Fibroblast of peridontal ligament (primary cell): ENCODE data around the gene DUOX2.

ENCODE experiments used
- DNase-seq: peaks from one replicate; pipeline ENCODE4 v3.0.0-alpha.2; 2010; ENCODE audit errors: extremely low read depth

DUOX2 gene

DNA sequence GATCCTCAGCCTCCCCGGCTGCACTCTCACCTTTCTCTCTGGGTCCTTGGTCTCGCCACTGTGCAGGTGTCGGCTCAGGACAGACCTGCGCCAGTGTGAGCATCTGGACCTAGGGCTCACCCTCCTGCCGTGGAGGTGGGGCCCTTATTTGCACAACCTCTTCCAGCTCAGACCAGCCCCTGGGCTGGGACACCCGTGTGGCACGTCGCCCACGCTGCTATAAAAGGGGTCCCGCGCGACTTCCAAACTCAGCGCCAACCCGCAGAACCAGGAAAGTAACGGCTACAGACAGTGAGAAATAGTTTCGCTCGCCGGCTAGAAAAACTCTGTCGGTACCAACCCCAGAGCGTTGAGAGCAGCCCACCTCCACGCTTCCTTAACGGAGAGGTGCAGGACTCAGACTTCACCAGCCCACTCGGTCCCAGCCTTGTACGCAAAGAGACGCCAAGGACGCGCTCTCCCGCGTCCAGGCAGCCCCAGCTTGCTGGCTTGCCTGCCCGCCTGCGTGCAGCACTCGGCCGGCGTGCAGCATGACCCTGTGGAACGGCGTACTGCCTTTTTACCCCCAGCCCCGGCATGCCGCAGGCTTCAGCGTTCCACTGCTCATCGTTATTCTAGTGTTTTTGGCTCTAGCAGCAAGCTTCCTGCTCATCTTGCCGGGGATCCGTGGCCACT, at the start of gene DUOX2, which contains the start of gene DUOXA2:
TSS of gene DUOX2 (minus strand) at position 97 of the 675 bp plus-strand sequence. CDS start 761 bp downstream, outside the sequence.
TSS of gene DUOXA2 (plus strand) at position 251 of the 675 bp plus-strand sequence. CDS start at position 531, 280 bp downstream.
- DNase-seq, result no peak

DNA sequence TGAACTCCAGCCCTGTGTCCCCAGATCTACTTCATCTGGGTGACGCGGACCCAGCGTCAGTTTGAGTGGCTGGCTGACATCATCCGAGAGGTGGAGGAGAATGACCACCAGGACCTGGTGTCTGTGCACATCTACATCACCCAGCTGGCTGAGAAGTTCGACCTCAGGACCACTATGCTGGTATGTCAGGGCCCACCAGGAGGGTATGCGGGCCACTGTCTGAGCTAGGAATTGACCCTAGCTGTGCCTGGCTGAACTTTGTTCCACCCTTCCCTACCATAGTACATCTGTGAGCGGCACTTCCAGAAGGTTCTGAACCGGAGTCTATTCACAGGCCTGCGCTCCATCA, 49.5 kb upstream of the DUOX2 start:
- DNase-seq, result no peak

DNA sequence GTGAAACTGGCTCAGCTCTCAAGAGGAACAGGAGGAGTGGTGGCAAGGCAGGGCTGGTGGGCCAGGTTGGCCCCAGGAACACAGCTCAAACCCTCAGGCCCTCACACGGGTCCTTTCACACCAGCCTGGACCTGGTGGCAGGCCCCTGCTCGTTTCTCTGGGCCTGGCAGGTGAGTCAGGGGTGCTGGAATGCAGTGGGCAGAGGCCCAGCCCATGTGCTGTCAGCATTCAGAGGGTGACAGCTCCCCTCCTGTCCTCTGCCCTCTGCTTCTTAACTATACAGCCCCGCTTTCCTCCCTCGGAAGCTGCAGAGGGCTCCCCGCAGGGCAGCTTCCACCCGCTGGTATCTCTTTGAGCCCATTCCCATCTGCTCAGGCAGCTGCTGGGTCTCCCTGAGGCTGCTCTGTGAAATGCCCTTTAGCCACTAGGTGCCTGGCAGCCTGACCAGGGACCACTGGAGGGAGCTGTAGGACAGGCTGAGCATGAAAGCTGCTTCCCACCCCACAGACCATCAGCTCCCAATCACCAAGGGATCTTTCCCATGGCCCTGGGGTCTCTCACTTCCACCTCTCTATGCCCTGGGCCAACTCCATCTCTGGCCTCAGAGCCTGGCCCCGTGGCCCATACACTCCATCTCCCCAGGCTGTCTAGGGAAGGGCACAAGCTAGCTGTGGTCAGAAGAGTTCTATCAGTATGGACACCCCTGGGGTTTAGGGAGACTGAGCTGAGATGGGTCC, 49.0 kb upstream of the DUOX2 start:
- DNase-seq, result peak; percentile 79

DNA sequence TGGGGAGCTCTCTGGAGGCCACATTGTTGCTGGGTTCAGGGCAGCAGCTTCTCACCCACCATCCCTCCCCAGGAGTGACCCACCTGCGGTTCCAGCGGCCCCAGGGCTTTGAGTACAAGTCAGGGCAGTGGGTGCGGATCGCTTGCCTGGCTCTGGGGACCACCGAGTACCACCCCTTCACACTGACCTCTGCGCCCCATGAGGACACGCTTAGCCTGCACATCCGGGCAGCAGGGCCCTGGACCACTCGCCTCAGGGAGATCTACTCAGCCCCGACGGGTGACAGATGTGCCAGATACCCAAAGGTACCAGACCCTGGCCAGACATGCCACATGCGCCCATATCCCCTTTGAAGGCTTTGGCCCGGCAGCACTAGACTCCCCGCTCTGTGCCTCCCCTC, 47.7 kb upstream of the DUOX2 start:
- DNase-seq, result no peak

DNA sequence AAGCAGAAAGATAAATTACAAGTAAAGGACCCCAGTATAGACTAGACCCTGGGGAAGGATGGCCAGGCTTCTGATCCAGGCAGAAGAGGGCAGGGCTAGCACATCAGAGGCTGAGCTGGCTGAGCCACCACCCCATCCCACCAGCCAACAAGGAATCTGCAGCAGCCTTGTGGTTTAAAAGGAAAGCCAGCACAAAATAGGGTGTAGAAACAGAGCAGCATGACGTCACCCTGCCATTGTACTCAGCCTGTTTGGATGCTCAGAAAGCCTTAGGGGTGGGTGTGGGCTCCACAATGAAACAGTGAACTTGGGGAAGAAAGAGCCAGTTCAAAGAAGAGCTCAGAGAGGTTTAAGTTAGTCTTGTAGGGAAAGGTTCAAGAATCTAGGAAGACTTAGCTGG, 44.0 kb upstream of the DUOX2 start:
- DNase-seq, result peak; percentile 91

DNA sequence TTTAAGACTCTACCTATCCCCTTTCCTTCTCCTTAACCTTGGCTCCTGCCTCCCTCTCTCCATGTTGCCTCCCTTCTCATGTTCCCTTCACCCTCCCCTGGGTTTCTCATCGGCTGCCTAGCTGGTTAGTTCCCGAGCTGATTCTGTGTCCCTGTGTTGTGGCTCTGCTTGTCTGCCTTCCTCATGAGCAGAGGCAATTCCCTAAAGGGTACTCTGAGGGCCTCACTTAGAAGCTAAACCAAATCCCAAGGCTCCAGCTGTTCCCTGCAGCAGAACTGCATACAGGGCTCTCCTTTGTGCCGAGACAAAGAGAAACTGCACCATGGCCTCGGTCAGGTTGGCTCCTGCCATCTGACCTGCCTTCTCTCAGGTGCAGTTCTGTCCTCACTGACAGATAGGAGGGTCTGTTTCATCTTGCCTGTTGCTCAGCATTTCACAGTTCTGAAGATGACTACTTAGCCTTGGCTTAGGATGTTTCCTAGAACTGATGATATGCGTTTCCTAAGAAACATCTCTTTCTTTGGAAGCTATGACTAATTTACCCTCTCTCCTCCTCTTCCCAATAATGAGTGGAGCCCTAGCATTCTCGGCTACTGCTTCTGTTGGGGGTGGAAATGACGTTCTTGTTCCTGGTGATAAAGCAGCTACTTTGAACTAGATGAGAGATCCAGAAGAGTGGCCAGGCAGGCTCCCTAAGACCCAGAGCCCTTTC, 42.9 kb upstream of the DUOX2 start:
- peak; percentile 67 for DNase-seq

DNA sequence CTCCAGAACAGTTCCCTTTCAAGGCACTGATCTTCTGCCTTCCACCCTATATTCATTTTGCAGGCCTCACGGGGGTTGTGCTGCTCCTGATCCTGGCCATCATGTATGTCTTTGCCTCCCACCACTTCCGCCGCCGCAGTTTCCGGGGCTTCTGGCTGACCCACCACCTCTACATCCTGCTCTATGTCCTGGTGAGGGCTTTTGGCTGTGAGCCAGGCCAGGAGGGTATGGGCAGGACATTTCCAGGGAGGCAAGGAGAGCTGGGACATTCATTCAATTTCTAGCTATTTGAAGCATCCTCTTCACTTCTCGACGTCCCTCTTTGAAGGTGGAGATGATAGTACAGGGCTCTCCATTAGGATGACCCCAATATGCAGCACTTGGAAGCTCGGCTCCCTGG, 41.8 kb upstream of the DUOX2 start:
- no peak for DNase-seq

DNA sequence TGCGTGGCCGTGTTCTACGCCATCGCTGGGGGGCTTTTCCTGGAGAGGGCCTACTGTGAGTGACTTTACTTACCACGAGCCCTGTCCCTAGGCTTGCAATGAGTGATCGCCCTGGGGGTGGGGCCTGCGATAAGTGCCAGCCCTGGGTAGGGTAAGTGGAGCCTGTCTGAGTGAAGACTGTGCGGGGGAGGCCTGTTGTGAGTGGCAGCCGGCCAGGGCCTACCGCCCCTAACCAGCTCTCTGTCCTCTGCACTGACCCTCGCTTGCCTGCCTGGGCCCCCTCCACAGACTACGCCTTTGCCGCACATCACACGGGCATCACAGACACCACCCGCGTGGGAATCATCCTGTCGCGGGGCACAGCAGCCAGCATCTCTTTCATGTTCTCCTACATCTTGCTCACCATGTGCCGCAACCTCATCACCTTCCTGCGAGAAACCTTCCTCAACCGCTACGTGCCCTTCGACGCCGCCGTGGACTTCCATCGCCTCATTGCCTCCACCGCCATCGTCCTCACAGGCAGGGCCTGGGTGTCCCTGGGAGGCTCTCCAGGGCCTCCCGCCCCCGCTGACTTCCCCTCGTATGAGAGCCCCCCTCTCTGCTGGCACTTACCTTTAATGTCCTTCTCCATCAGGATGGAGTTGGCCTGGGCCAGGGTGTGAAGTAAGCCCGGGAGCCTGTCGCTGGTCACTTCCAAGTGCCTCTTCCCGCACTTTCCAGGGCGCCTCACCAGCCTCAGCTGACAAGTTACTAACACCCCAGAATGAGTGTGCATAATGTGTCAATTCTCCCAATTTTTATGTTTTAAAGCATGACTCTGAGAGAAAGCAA, 38.2 kb upstream of the DUOX2 start:
- DNase-seq, result no peak

DNA sequence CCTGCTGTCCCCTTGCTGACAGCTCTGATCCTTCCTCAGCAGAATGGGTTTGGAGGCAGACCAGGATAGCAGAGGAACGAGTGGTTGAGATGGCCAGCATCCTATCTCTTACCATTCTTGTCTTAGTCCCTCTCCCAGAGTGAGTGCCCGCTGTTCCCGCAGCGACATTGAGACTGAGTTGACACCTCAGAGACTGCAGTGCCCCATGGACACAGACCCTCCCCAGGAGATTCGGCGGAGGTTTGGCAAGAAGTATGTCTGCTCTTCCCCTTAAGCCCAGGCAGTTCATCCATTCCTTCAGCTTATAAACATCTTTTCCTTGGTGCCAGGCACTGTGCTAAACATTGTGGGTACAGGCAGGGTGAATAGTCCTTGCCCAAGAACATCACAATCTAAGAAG, 37.0 kb upstream of the DUOX2 start:
- no peak for DNase-seq

DNA sequence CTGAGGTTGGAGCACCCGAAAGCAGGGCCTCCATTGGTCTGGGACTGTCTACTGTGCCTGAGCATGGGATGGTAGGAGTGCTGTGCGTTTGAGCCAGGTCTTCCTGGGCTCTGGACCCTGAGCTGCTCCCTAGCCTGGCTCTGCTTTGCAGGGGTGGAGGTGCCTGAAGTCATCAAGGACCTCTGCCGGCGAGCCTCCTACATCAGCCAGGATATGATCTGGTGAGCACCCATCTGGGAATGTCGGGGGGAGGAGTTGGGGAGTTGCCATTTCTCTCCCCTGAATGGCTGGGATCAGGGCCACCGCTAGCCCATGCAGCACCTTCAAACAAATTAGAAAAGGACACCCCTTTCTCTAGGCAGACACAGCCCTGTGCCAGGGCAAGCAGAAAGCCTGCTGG, 36.5 kb upstream of the DUOX2 start:
- DNase-seq, result no peak

DNA sequence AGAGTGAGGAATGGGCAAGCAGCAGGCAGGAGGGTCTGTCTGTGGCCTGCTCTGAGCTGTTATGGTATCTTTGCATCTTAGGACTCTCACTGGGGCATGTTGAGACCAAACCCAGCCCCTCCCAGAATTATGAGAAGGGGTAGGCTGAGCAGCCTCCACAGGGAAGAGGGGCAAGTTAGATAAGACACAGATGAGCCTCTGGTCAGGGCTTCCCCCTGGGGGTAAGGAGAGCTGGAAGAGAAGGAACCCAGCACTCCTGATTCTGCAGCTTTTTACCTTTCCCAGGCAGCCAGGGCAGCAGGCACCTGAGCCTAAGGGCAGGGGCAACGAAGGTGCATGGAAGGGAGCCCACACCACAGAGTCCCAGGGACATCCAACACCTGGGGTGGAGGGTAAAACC, 35.1 kb upstream of the DUOX2 start:
- no peak for DNase-seq

DNA sequence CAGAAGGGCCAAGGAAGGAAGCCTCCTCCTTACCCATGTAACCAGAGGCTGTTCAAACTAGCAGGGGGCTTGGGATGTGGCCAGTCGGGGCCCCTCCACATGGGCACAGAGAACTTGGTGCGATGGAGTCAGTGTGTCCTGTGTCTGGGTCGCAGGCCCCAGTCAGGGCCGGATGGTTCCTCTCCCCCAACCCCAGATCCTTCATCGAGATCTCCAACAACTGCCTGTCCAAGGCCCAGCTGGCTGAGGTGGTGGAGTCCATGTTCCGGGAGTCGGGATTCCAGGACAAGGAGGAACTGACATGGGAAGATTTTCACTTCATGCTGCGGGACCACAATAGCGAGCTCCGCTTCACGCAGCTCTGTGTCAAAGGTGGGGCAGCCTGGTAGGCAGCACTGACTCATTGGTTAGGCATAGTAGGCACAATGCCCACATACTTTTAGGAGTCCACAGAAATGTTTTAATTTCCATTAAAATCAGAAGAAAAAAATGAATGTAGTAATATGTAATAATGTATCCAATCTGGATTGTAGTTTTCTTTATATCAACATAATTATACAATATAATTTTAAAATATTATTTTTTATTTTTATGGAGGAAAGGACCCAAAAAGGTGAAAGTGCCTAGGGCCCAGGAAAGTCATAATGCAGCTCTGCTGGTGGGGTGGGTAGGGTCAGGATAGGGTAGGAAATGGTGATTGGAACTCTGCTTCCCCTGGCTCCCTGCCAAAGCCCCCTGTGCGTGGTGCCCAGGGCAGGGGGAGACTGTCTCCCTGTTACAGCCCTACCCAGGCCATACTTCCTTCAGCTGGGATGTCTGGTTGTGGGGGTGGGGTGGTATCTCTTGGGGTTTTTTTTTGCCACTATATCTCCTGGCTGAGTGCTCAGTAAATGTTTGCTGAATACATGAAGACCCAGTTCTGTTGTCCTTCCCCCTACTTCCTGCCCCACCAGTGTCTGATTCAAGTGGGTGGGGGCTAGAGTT, 34.4 kb upstream of the DUOX2 start:
- DNase-seq, result no peak

DNA sequence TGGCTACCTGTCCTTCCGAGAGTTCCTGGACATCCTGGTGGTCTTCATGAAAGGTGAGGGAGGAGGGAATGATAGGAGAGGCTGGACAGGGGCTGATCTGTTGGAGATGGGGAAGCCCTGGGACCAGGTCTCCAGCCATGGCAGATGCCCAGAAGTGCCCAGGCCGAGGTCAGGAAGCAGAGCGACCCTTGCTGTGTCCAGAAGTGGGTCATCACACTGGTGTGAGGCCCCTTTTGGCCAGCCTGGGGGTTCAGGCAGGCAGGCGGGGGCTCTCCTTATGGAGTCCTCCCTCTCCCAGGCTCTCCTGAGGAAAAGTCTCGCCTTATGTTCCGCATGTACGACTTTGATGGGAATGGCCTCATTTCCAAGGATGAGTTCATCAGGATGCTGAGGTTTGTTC, 33.6 kb upstream of the DUOX2 start:
- no peak for DNase-seq

DNA sequence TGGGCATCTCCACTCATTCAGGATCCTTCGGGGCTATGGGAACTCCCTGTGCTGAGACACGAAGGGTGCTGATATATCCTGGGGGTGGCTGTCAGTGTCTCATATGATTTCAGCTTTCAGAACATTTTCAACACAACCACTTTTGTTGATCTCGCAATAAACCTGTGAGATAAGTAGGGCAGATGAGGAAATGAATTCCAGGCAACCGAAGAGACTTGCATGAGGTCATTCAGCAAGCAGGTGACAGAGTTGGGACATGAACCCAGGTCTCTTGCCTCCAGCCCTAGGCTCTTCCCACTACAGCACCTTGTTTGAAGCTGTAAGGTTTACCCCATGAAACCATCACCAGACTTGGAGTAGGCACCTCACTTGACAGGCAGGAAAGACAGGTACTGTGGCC, 32.4 kb upstream of the DUOX2 start:
- DNase-seq, result no peak

DNA sequence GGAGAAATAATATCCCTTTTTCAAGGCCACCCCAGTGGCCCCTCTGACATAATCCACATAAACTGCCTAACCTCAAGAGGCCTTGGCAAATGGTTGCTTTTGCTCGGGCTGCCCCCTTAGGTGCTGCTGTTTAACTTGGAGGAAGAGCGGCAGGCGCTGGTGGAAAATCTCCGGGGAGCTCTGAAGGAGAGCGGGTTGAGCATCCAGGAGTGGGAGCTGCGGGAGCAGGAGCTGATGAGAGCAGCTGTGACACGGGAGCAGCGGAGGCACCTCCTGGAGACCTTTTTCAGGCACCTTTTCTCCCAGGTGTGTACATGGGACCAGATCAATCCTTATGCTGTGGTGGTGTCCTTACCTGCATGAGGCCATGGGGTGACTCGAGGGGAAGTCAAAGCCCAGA, 30.8 kb upstream of the DUOX2 start:
- no peak for DNase-seq

DNA sequence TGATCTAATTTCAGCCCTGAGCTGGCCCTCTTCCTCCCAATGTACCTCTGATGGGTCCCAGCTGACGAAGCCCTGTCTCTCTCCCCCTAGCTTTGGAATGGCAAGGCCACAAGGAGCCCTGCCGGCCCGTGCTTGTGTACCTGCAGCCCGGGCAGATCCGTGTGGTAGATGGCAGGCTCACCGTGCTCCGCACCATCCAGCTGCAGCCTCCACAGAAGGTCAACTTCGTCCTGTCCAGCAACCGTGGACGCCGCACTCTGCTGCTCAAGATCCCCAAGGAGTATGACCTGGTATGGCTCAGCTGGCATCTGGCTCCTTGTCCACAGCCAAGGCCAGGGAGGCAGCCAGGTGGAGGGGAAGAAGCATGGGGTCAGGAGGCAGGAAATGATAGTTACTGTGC, 30.0 kb upstream of the DUOX2 start:
- no peak for DNase-seq

DNA sequence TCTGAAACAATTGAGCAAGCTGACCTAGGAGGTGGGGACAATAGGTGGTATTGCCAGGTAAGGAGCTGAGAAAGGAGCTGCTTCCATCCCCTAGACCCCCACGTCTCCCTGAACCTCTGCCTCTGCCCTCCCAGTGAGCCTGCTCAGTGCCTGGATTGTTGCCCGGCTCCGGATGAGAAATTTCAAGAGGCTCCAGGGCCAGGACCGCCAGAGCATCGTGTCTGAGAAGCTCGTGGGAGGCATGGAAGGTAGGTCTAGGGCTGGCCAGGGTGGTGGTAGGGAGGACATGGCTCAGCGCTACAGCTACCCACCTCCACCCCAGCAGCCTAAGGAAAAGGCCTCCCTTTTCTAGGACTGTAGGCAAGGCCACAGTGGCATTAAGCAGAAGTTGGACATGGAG, 29.1 kb upstream of the DUOX2 start:
- DNase-seq, result no peak

DNA sequence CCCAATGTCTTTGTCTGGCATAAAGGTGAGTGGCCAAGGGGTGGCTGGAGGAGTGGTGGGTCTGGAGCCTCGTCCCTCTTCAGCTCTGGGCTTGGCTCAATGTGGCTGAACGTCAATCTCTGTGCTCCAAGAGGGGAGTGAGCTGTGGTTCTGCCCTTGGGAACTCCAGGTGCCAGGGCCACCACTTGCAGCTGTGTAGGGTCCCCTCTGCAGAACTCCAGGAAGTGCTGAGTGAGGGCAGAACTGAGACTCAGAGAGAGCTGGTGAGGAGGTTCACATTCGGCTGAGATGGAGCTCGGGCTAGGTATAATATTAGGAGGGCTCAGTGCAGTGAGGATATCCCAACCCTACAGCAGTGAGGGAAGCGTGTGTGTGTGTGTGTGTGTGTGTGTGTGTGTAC, 27.4 kb upstream of the DUOX2 start:
- no peak for DNase-seq

DNA sequence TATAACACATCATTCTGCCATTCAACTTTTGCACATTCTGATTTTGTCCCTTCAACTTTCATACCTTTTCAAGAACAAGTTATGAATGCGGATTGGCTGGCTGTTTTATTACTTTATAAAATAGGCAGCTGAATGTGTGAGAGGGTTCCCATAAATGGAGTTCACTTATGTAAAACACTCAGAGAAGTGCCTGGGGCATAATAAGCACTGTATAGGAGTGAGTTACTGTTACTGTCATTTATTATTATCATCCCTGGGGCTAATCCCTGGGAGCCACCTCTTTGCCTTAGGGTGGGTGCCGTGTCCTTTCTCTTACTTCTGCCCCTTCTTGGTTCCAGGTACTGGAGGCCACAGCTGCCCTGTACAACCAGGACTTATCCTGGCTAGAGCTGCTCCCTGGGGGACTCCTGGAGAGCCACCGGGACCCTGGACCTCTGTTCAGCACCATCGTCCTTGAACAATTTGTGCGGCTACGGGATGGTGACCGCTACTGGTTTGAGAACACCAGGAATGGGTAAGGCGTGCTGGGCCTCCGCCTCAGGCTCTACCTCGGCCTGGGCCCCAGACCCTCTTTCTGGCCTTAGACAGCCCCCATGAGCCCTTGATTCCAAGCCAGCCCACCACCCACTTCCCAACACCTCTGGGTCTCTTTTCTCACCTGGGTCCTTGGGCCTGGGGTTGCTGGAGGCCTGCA, 26.7 kb upstream of the DUOX2 start:
- DNase-seq, result no peak

DNA sequence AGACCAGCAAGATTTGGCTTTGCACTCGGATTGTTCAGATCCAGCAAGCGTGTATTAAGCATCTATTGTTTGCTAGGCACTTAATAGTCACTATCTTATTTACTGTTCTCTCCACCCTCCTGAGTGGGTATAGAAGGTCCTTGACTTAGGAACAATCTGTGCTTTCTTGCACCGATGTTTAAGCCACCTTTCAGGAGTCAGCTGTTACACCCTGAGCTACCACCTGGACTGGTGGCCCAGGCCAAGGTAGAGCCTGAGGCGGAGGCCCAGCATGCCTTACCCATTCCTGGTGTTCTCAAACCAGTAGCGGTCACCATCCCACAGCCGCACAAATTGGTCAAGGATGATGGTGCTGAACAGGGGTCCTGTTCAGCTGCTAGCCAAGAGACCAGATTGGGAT, 25.8 kb upstream of the DUOX2 start:
- DNase-seq, result no peak
